ENCODE measurements around the gene MRNIP.

- TF ChIP-seq CTCF (conservative IDR thresholded peaks at IDR 0.05; ENCODE audit: low read depth, low read length) (no peak), EZH2 (IDR thresholded peaks at IDR 0.05; ENCODE audit: low read length, unreplicated experiment) (no peak)
These were observed 54.7 kb downstream of the MRNIP start for GRCh38 chr5:179803651-179804554.
